Osteoblast (primary cell): ENCODE results near the gene RAB12. TPM values are rescaled to one million over a fixed set of nuclear protein-coding genes. Genes with fewer than 3 reads are reported as not detected.

ENCODE experiments used
- DNase-seq: peaks from one replicate; pipeline ENCODE4 v3.0.0; 2011; ENCODE audit warnings: low spot score, mixed read lengths; ENCODE audit not compliant: insufficient read length; ENCODE audit errors: missing footprints
- H2AFZ ChIP-seq: 2 replicates; pipeline ENCODE4 v1.6.0; 2011; ENCODE audit warnings: mild to moderate bottlenecking, low read length
- H3K27ac ChIP-seq: 2 replicates; pipeline ENCODE4 v1.5.1; 2011; ENCODE audit warnings: mild to moderate bottlenecking, low read depth, low read length, moderate library complexity
- H3K27me3 ChIP-seq: 2 replicates; pipeline ENCODE4 v1.6.0; 2012; ENCODE audit warnings: mild to moderate bottlenecking, control low read depth, inconsistent platforms, low read length, moderate library complexity; ENCODE audit not compliant: insufficient read depth
- H3K36me3 ChIP-seq: 2 replicates; pipeline ENCODE4 v1.5.1; 2011; ENCODE audit warnings: mild to moderate bottlenecking, low read length, control low read depth, moderate library complexity; ENCODE audit not compliant: insufficient read depth
- H3K4me1 ChIP-seq: 2 replicates; pipeline ENCODE4 v1.5.1; 2011; ENCODE audit warnings: mild to moderate bottlenecking, low read length, control low read depth, moderate library complexity; ENCODE audit not compliant: insufficient read depth
- H3K4me2 ChIP-seq: 2 replicates; pipeline ENCODE4 v1.6.0; 2011; ENCODE audit warnings: mild to moderate bottlenecking, low read length; ENCODE audit not compliant: insufficient read depth
- H3K4me3 ChIP-seq: fragments of 200-600 bp; sonication (generic); 3 replicates; pipeline ENCODE4 v1.5.1; 2012; ENCODE audit warnings: mild to moderate bottlenecking, low read length, inconsistent platforms; ENCODE audit not compliant: insufficient read depth
- H3K79me2 ChIP-seq: 2 replicates; pipeline ENCODE4 v1.6.0; 2012; ENCODE audit warnings: mild to moderate bottlenecking, low read length, control low read depth, inconsistent platforms; ENCODE audit not compliant: insufficient read depth
- H3K9me3 ChIP-seq: 2 replicates; pipeline ENCODE4 v1.5.1; 2011; ENCODE audit warnings: low read depth, low read length, control low read depth
- H4K20me1 ChIP-seq: 2 replicates; pipeline ENCODE4 v1.6.0; 2012; ENCODE audit warnings: mild to moderate bottlenecking, low read length, control low read depth; ENCODE audit not compliant: insufficient read depth
- total RNA-seq: library from RNA; depleted of rRNA; stranded (reverse); fragments of >200 nt; gene quantifications from 2 replicates; pipeline ENCODE4 v1.2.3, GENCODE V29; 2012
- TF ChIP-seq, protein P1 (sequence below): IDR thresholded peaks from 2 replicates; pipeline ENCODE4 v1.5.1; 2011; ENCODE audit warnings: mild to moderate bottlenecking, low read depth, low read length, moderate library complexity; ENCODE audit errors: extremely low read depth

The RAB12 gene
- total RNA-seq, 1 donor, result 49.2 TPM

DNA sequence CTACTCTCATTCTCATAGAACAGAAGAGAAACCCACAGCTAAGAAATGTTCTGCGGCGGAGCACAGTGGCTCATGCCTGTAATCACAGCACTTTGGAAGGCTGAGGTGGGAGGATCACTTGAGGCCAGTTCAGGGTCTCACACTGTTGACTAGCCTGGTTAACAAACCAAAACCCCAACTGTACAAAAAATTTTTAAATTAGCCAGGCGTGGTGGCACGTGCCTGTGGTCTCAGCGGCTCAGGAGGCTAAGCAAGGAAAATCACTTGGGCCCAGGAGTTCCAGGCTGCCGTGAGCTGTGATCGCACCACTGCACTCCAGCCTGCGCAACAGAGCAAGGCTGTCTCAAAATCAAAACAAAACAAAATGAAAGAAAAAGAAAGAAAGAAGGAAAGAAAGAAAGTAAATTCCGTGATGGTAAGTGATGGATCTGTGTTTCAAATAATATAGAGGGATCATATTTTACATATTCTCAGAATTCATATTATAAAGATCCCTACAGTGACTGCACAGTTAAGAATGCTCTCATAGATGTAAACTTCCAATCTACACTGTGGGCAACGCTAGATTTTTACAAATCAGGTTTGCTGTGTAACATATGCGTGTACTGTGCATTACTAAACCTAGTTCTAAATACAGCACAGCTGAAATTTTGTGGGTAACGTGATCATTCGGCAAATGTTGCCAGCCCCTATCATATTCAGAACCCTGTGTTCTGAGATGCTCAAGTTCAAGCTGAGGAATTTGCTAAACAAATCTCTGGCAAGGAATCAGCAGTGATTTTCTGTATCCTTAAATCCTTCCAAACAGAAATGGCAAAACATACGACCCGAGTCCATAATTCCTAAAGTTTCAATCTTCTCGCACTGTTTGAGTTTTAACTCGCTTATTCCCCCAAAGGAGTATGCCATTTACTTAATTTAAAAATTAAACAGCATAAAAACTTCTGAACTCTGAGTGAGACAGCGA lies 1.2 kb upstream of the RAB12 start:
- peak; percentile 35 for DNase-seq
- peaks cover 6% of the 10 kb centered on the region for H3K36me3 ChIP-seq
- peak overlapping the region; percentile 52 for H3K27ac ChIP-seq
- H3K4me1 ChIP-seq, result peaks cover 20% of the 10 kb centered on the region
- H3K79me2 ChIP-seq, result peaks cover 35% of the 10 kb centered on the region
- peak overlapping the region; percentile 97 for H2AFZ ChIP-seq
- peak overlapping the region; percentile 89 for H3K4me3 ChIP-seq
- TF ChIP-seq, protein P1, sequence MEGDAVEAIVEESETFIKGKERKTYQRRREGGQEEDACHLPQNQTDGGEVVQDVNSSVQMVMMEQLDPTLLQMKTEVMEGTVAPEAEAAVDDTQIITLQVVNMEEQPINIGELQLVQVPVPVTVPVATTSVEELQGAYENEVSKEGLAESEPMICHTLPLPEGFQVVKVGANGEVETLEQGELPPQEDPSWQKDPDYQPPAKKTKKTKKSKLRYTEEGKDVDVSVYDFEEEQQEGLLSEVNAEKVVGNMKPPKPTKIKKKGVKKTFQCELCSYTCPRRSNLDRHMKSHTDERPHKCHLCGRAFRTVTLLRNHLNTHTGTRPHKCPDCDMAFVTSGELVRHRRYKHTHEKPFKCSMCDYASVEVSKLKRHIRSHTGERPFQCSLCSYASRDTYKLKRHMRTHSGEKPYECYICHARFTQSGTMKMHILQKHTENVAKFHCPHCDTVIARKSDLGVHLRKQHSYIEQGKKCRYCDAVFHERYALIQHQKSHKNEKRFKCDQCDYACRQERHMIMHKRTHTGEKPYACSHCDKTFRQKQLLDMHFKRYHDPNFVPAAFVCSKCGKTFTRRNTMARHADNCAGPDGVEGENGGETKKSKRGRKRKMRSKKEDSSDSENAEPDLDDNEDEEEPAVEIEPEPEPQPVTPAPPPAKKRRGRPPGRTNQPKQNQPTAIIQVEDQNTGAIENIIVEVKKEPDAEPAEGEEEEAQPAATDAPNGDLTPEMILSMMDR, result no peak
- peaks cover 24% of the 10 kb centered on the region for H4K20me1 ChIP-seq
- no peaks in the 10 kb centered on the region for H3K27me3 ChIP-seq
- peak overlapping the region; percentile 92 for H3K4me2 ChIP-seq
- H3K9me3 ChIP-seq, result no peaks in the 10 kb centered on the region

DNA sequence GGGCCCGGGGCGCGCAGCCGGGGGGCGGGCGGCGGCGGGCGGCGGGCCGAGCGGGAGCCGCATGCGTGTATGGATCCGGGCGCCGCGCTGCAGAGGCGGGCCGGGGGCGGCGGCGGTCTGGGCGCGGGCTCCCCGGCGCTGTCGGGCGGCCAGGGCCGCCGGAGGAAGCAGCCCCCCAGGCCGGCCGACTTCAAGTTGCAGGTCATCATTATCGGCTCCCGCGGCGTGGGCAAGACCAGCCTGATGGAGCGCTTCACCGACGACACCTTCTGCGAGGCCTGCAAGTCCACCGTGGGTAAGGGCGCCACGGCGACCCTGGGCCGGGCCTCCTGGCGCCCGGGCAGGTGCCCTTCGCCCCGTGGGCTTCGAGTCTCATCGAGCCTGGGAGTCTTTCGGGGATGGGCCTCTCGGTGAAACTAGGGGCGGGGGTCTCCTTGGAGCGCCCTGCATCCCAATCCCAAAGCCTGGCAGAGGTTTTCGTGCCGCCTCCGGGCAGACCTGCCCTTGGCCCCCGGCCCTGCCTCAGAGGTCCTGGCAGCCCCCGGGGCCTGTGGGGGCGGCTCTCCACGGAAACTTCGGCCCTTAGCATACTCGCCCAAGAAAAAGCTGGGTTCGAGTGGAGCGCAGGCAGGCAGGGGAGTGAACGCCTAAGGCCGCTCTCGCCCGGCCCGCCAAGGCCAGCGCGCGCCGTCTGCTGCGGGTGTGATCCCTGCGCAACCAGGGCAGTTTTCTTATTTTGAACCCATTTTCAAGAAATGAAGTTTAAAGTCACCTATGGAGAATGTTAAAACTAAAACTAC lies 622 bp downstream of the RAB12 start:
- H3K79me2 ChIP-seq, result peaks cover 51% of the 10 kb centered on the region
- H4K20me1 ChIP-seq, result peaks cover 31% of the 10 kb centered on the region
- H2AFZ ChIP-seq, result peak overlapping the region; percentile 66
- peaks cover 6% of the 10 kb centered on the region for H3K36me3 ChIP-seq
- H3K27me3 ChIP-seq, result no peaks in the 10 kb centered on the region
- H3K4me1 ChIP-seq, result peaks cover 21% of the 10 kb centered on the region
- peak overlapping the region; percentile 97 for H3K4me2 ChIP-seq
- H3K9me3 ChIP-seq, result no peaks in the 10 kb centered on the region
- TF ChIP-seq, protein P1, result no peak
- peak overlapping the region; percentile 89 for H3K4me3 ChIP-seq
- peak; percentile 71 for DNase-seq
- peak overlapping the region; percentile 72 for H3K27ac ChIP-seq

DNA sequence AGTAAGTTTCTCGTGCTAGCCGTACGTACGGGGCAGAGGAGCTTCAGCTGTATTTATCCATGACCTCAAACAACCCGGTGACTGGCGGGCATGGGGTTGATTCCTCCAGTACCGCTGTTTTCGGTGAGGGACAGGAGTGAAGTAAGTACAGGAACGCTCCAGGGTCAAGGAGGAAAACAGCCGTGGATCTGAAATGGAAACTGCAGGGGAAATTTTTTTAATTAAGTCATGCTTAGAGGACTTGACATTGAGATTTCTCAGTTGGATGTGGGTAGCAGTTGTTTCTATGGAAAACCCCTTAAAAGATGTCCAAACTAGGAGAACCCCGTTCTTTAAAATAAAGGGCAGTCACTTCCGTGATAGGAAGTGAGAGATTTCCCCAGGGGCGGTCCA lies 1.2 kb downstream of the RAB12 start:
- H3K4me1 ChIP-seq, result peaks cover 27% of the 10 kb centered on the region
- no peaks in the 10 kb centered on the region for H3K9me3 ChIP-seq
- DNase-seq, result peak; percentile 44
- peaks cover 35% of the 10 kb centered on the region for H4K20me1 ChIP-seq
- peak overlapping the region; percentile 89 for H3K4me3 ChIP-seq
- H3K79me2 ChIP-seq, result peaks cover 53% of the 10 kb centered on the region
- H3K4me2 ChIP-seq, result peak overlapping the region; percentile 97
- peak overlapping the region; percentile 72 for H3K27ac ChIP-seq
- TF ChIP-seq, protein P1, result no peak
- no peaks in the 10 kb centered on the region for H3K27me3 ChIP-seq
- H2AFZ ChIP-seq, result peak overlapping the region; percentile 66
- H3K36me3 ChIP-seq, result peaks cover 6% of the 10 kb centered on the region
